AG04450 (cell line): ENCODE data around the gene PAN3. TPM values are rescaled to one million over a fixed set of nuclear protein-coding genes. Genes with fewer than 3 reads are reported as not detected.
A peak's percentile ranks its signal among the peaks of the same experiment; 100 is the strongest.

ENCODE experiments used
- CTCF ChIA-PET: fragments of 300-600, 350-600 bp; formaldehyde crosslinking; extraction: SDS; loops from one replicate; lab custom pipeline; 2022; ENCODE audit warnings: antibody characterized with exemption, inconsistent platforms; lab: Charles Lee
- POLR2A ChIA-PET: fragments of 350-600 bp; formaldehyde crosslinking; extraction: SDS; loops from one replicate; lab custom pipeline; 2021; ENCODE audit warnings: antibody characterized with exemption, inconsistent platforms; lab: Yijun Ruan, JAX
- DNase-seq: peaks from one replicate; pipeline ENCODE4 v3.0.0-alpha.2; 2011; ENCODE audit warnings: low read depth, low spot score
- H3K27ac ChIP-seq: one replicate; pipeline ENCODE4 v1.5.1; 2012; ENCODE audit warnings: low read depth, low read length, control low read depth
- H3K27me3 ChIP-seq: one replicate; pipeline ENCODE4 v1.6.0; 2012; ENCODE audit warnings: low read length; ENCODE audit not compliant: control insufficient read depth, insufficient read depth
- H3K4me3 ChIP-seq: 2 replicates; pipeline ENCODE4 v1.5.1; 2011; ENCODE audit warnings: mild to moderate bottlenecking, low read depth, low read length, control low read depth
- H3K9me3 ChIP-seq: 2 replicates; pipeline ENCODE4 v1.5.1; 2012; ENCODE audit warnings: low read length; ENCODE audit not compliant: control insufficient read depth, insufficient read depth
- CTCF ChIP-seq: IDR thresholded peaks from 2 replicates; pipeline ENCODE4 v1.5.1; 2011; ENCODE audit warnings: low read depth, low read length, control low read depth, inconsistent platforms
- polyA minus RNA-seq: library from RNA; depleted of rRNA, polyadenylated mRNA; stranded (reverse); fragments of >200 nt; gene quantifications from 2 replicates; pipeline ENCODE4 v1.2.3, GENCODE V29; 2011; rRNA and poly(A)+ RNA removed
- polyA plus RNA-seq: library from polyadenylated mRNA; depleted of rRNA; stranded (reverse); fragments of >200 nt; gene quantifications from 2 replicates; pipeline ENCODE4 v1.2.3, GENCODE V29; 2011; rRNA removed

Gene PAN3
- polyA plus RNA-seq: 15.3 and 17.8 TPM in 2 replicates
- polyA minus RNA-seq: 29.9 and 43.6 TPM in 2 replicates

GRCh38 chr13:28138012-28138755 is at the start of gene PAN3:
Gene PAN3 (plus strand): TSS chr13:28138545. CDS start chr13:28138658, 113 bp downstream.
- POLR2A ChIA-PET: interaction anchor here (0.6 to 2.1 kb wide), 10 partner anchors 11 to 887 kb away, joined by 3 to 8 read pairs (median 4); no protein-coding TSS in a partner anchor
- 0 out of 2 replicates have a peak, but pooled peaks have one; percentile 3 for TF ChIP-seq CTCF
- CTCF ChIA-PET: interaction anchor here (0.7 to 0.8 kb wide), 2 partner anchors 8 to 10 kb away, joined by 3 read pairs; no protein-coding TSS in a partner anchor

GRCh38 chr13:28089065-28089464 is 49.3 kb upstream of the PAN3 start:
- Histone ChIP-seq H3K27me3 (peaks cover 9% of the 10 kb centered on the region), H3K4me3 (no peak overlapping the region), H3K27ac (no peak overlapping the region), H3K9me3 (no peaks in the 10 kb centered on the region)
- POLR2A ChIA-PET: no interaction called here
- TF ChIP-seq CTCF: no peak
- DNase-seq: no peak
- CTCF ChIA-PET: no interaction called here

More at GRCh38 chr13:28138012-28138755, at the start of gene PAN3:
- H3K4me3 ChIP-seq: peak within 1 kb of the TSS; percentile 92
- DNase-seq: peak; percentile 74
- H3K27me3 ChIP-seq: no peaks in the 10 kb centered on the region
- no peaks in the 10 kb centered on the region for H3K9me3 ChIP-seq
- H3K27ac ChIP-seq: peak within 1 kb of the TSS; percentile 92

GRCh38 chr13:28092431-28092830 is 45.9 kb upstream of the PAN3 start:
- POLR2A ChIA-PET: no interaction called here
- peaks cover 15% of the 10 kb centered on the region for H3K27me3 ChIP-seq
- H3K27ac ChIP-seq: no peak overlapping the region
- no peak overlapping the region for H3K4me3 ChIP-seq
- CTCF ChIA-PET: no interaction called here
- no peaks in the 10 kb centered on the region for H3K9me3 ChIP-seq
- DNase-seq: no peak
- TF ChIP-seq CTCF: no peak

GRCh38 chr13:28093881-28094280 is 44.5 kb upstream of the PAN3 start:
- Histone ChIP-seq H3K4me3 (no peak overlapping the region), H3K27me3 (peaks cover 16% of the 10 kb centered on the region), H3K27ac (no peak overlapping the region), H3K9me3 (no peaks in the 10 kb centered on the region)
- no peak for DNase-seq
- POLR2A ChIA-PET: no interaction called here
- CTCF ChIA-PET: no interaction called here
- TF ChIP-seq CTCF: no peak

GRCh38 chr13:28094306-28094705 is 44.0 kb upstream of the PAN3 start:
- DNase-seq: no peak
- H3K27ac ChIP-seq: no peak overlapping the region
- peaks cover 20% of the 10 kb centered on the region for H3K27me3 ChIP-seq
- no peaks in the 10 kb centered on the region for H3K9me3 ChIP-seq
- no peak overlapping the region for H3K4me3 ChIP-seq
- TF ChIP-seq CTCF: no peak
- ChIA-PET POLR2A (no interaction called here), CTCF (no interaction called here)
